EL (cell line): ENCODE results near the gene TMEM54.

Experiments
- DNase-seq: peaks from one replicate; pipeline ENCODE4 v3.0.0-alpha.2; 2016

TMEM54 gene

GRCh38 chr1:32859915-32860314, 41.3 kb downstream of the TMEM54 start:
- no peak for DNase-seq

- no peak for DNase-seq
Measured at GRCh38 chr1:32858791-32859190, 42.4 kb downstream of the TMEM54 start.

GRCh38 chr1:32858136-32858535, 43.1 kb downstream of the TMEM54 start:
- DNase-seq, result no peak

- no peak for DNase-seq
Measured at GRCh38 chr1:32855861-32856617, 45.1 kb downstream of the TMEM54 start.

GRCh38 chr1:32848354-32849063, 52.7 kb downstream of the TMEM54 start:
- DNase-seq, result no peak
